MCF 10A (cell line): Measurements from ENCODE around the gene CHRM2. TPM values are rescaled to one million over a fixed set of nuclear protein-coding genes. Genes with fewer than 3 reads are reported as not detected.

Source experiments
- BruUV-seq: library from RNA; stranded (reverse); fragments of 400-500 nt; replicated peaks from 2 replicates; lab custom pipeline; 2021; lab: Mats Ljungman, UMichigan
- CTCF ChIA-PET: fragments of 300-600 bp; sonication (Branson Sonifier 250); formaldehyde crosslinking; extraction: SDS; loops from one replicate; lab custom pipeline; 2021; ENCODE audit warnings: antibody characterized with exemption, inconsistent platforms; lab: Yijun Ruan, JAX
- POLR2A ChIA-PET: fragments of 300-600, 350-650 bp; sonication (Branson Sonifier 250); formaldehyde crosslinking; extraction: SDS; loops from one replicate; lab custom pipeline; 2020; ENCODE audit warnings: antibody characterized with exemption, inconsistent platforms; lab: Yijun Ruan, JAX
- DNase-seq: peaks from one replicate; pipeline ENCODE4 v3.0.0-alpha.2; 2018; ENCODE audit not compliant: unreplicated experiment
- H3K27ac Mint-ChIP-seq: one replicate; pipeline ENCODE4 v1.8.0; 2022; ENCODE audit warnings: mild to moderate bottlenecking, low read depth, mixed read lengths; ENCODE audit not compliant: unreplicated experiment
- H3K27me3 Mint-ChIP-seq: one replicate; pipeline ENCODE4 v1.8.0; 2022; ENCODE audit warnings: mixed read lengths; ENCODE audit not compliant: insufficient read depth, unreplicated experiment
- H3K36me3 Mint-ChIP-seq: one replicate; pipeline ENCODE4 v1.8.0; 2022; ENCODE audit warnings: mild to moderate bottlenecking, moderate library complexity, mixed read lengths; ENCODE audit not compliant: insufficient read depth, unreplicated experiment
- H3K4me1 Mint-ChIP-seq: one replicate; pipeline ENCODE4 v1.8.0; 2022; ENCODE audit warnings: mixed read lengths; ENCODE audit not compliant: insufficient read depth, unreplicated experiment
- H3K4me3 Mint-ChIP-seq: one replicate; pipeline ENCODE4 v1.8.0; 2022; ENCODE audit warnings: mild to moderate bottlenecking, moderate library complexity, mixed read lengths; ENCODE audit not compliant: unreplicated experiment
- H3K9me3 Mint-ChIP-seq: one replicate; pipeline ENCODE4 v1.8.0; 2022; ENCODE audit warnings: mixed read lengths; ENCODE audit not compliant: unreplicated experiment
- CTCF ChIP-seq: fragments of 200-600 bp; IDR thresholded peaks from one replicate; pipeline ENCODE4 v1.8.0; 2022; ENCODE audit warnings: antibody characterized with exemption, mild to moderate bottlenecking; ENCODE audit not compliant: unreplicated experiment
- intact Hi-C: fragments of 100-400 bp; cut with micrococcal nuclease; formaldehyde crosslinking; loops from 2 replicates; pipeline ENCODE4 v1.14.1; 2022
- total RNA-seq: library from RNA; stranded (reverse); gene quantifications from 2 replicates; pipeline ENCODE4 v1.2.3, GENCODE V29; 2022

Gene CHRM2
- total RNA-seq, 1 experiment from 2014 or later = not detected

DNA sequence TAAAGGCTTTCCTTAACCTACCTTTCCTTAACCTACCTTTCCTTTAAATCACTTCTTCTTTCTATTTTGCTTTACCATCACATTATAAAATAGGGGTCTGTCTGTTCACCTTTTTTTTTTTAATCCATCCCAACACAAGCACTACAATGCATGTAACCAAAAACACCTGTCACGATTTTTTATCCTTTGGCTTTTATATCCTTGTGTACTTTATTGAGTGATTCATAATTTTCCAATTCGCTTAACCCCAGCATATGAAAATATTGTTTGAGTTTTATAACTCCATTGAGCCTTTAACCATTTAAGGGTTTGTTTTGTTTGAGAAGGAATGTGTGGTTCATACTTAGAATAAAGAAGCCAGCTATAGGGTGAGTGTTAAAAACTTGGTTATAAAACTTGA lies 132.2 kb downstream of the CHRM2 start:
- Mint-ChIP-seq H3K9me3 (no peaks in the 10 kb centered on the region), H3K27me3 (peaks cover 43% of the 10 kb centered on the region), H3K4me1 (no peaks in the 10 kb centered on the region), H3K4me3 (no peak overlapping the region), H3K27ac (no peak overlapping the region), H3K36me3 (no peaks in the 10 kb centered on the region)
- no peak for DNase-seq
- ChIA-PET CTCF (no interaction called here), POLR2A (no interaction called here)
- TF ChIP-seq CTCF = no peak
- BruUV-seq = no TSS peak
- intact Hi-C loops = no loop called here

DNA sequence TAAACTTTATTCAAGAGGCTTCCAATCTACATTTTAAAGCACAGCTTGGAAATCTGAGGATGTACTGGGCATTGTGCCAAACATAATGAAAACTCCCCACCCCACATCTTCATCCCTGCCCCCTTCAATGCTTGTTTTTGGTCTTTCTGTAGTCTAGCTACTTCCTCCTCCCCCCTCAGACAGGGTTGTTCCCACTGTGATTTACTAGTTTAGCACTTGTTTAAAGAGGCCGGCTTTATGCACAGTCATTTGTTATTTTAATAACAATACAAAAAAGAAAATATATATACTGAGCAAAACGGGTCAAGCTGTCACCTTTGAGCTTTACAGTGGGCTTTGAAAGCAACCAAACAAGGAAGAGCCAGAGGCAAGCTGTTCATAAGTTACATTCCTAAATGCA lies 132.6 kb downstream of the CHRM2 start:
- Mint-ChIP-seq H3K4me1 (no peaks in the 10 kb centered on the region), H3K27me3 (peaks cover 47% of the 10 kb centered on the region), H3K36me3 (no peaks in the 10 kb centered on the region), H3K4me3 (no peak overlapping the region), H3K9me3 (no peaks in the 10 kb centered on the region), H3K27ac (no peak overlapping the region)
- no peak for DNase-seq
- intact Hi-C loops = no loop called here
- ChIA-PET CTCF (no interaction called here), POLR2A (no interaction called here)
- TF ChIP-seq CTCF = no peak
- BruUV-seq = no TSS peak

- Mint-ChIP-seq H3K27ac (no peak overlapping the region), H3K4me1 (no peaks in the 10 kb centered on the region), H3K27me3 (peaks cover 51% of the 10 kb centered on the region), H3K9me3 (no peaks in the 10 kb centered on the region), H3K36me3 (no peaks in the 10 kb centered on the region), H3K4me3 (no peak overlapping the region)
- POLR2A ChIA-PET = no interaction called here
- intact Hi-C loops = no loop called here
- TF ChIP-seq CTCF = no peak
- no TSS peak for BruUV-seq
- CTCF ChIA-PET = no interaction called here
- DNase-seq = no peak
Measured at GRCh38 chr7:137001478-137001877, 133.0 kb downstream of the CHRM2 start.

GRCh38 chr7:137003086-137003485 lies 134.6 kb downstream of the CHRM2 start:
- no peak for DNase-seq
- H3K4me1 Mint-ChIP-seq = no peaks in the 10 kb centered on the region
- H3K27ac Mint-ChIP-seq = no peak overlapping the region
- no peaks in the 10 kb centered on the region for H3K36me3 Mint-ChIP-seq
- no peak overlapping the region for H3K4me3 Mint-ChIP-seq
- TF ChIP-seq CTCF = no peak
- BruUV-seq = no TSS peak
- CTCF ChIA-PET = no interaction called here
- intact Hi-C loops = no loop called here
- POLR2A ChIA-PET = no interaction called here
- peaks cover 60% of the 10 kb centered on the region for H3K27me3 Mint-ChIP-seq
- no peaks in the 10 kb centered on the region for H3K9me3 Mint-ChIP-seq
